Mesenchymal stem cell (in vitro differentiated cells and primary cell): Measurements from ENCODE around the gene TCN1.

Experiments
- DNase-seq: peaks from one replicate; pipeline ENCODE4 v3.0.0-alpha.2; 2013
- H2AFZ ChIP-seq: one replicate; pipeline ENCODE4 v1.6.1; 2013; ENCODE audit warnings: low read depth, mild to moderate bottlenecking, control low read depth, inconsistent platforms, low read length, moderate library complexity
- H2AK5ac ChIP-seq: 2 replicates; pipeline ENCODE4 v1.6.1; 2013; ENCODE audit warnings: low read length, moderate library complexity, mild to moderate bottlenecking, inconsistent platforms; ENCODE audit not compliant: severe bottlenecking
- H2BK120ac ChIP-seq: one replicate; pipeline ENCODE4 v1.6.1; 2013; ENCODE audit warnings: low read depth, mild to moderate bottlenecking, inconsistent platforms, low read length, moderate library complexity
- H2BK12ac ChIP-seq, 2 experiments: one replicate each; pipeline ENCODE4 v1.6.1; 2013; ENCODE audit warnings: inconsistent platforms in 2 of 2, low read length in 2 of 2, mild to moderate bottlenecking in 2 of 2, moderate library complexity in 2 of 2, control low read depth in 1 of 2
- H2BK15ac ChIP-seq: one replicate; pipeline ENCODE4 v1.6.1; 2013; ENCODE audit warnings: mild to moderate bottlenecking, low read depth, inconsistent platforms; ENCODE audit not compliant: poor library complexity, severe bottlenecking
- H2BK5ac ChIP-seq: 2 replicates; pipeline ENCODE4 v1.6.1; 2013; ENCODE audit warnings: low read depth, mild to moderate bottlenecking, low read length, control low read depth, inconsistent platforms; ENCODE audit not compliant: poor library complexity, severe bottlenecking
- H3K14ac ChIP-seq, 2 experiments: one replicate each; pipeline ENCODE4 v1.6.1; 2013; ENCODE audit warnings: inconsistent platforms in 2 of 2, low read length in 2 of 2, control low read depth in 1 of 2, mild to moderate bottlenecking in 1 of 2, moderate library complexity in 1 of 2
- H3K18ac ChIP-seq, 2 experiments: one replicate each; pipeline ENCODE4 v1.6.1; 2013; ENCODE audit warnings: inconsistent platforms in 2 of 2, low read length in 2 of 2, control low read depth in 1 of 2, low read depth in 1 of 2, mild to moderate bottlenecking in 1 of 2
- H3K23ac ChIP-seq, 2 experiments: one replicate each; pipeline ENCODE4 v1.6.1; 2013; ENCODE audit warnings: inconsistent platforms in 2 of 2, low read length in 2 of 2, mild to moderate bottlenecking in 2 of 2, moderate library complexity in 2 of 2, control low read depth in 1 of 2
- H3K27ac ChIP-seq: 2 replicates; pipeline ENCODE4 v1.5.1; 2013; ENCODE audit warnings: mild to moderate bottlenecking, moderate library complexity, low read length, control low read depth, inconsistent platforms; ENCODE audit not compliant: poor library complexity, severe bottlenecking
- H3K27me3 ChIP-seq, 2 experiments: 2 replicates each; pipeline versions ENCODE4 v1.6.1 to v1.7.0; 2013; ENCODE audit warnings: low read length in 2 of 2, mild to moderate bottlenecking in 2 of 2, moderate library complexity in 2 of 2, control low read depth in 1 of 2, inconsistent platforms in 1 of 2; ENCODE audit not compliant: control insufficient read depth in 1 of 2, insufficient read depth in 1 of 2
- H3K36me3 ChIP-seq, 2 experiments: 2 replicates each; pipeline versions ENCODE4 v1.6.1 to v1.7.0; 2013; ENCODE audit warnings: low read length in 2 of 2, control low read depth in 1 of 2, inconsistent platforms in 1 of 2, low read depth in 1 of 2, mild to moderate bottlenecking in 1 of 2; ENCODE audit not compliant: insufficient read depth in 2 of 2, control insufficient read depth in 1 of 2
- H3K4ac ChIP-seq, 2 experiments: one replicate each; pipeline ENCODE4 v1.6.1; 2013; ENCODE audit warnings: inconsistent platforms in 2 of 2, low read length in 2 of 2, mild to moderate bottlenecking in 2 of 2, moderate library complexity in 2 of 2, control low read depth in 1 of 2, low read depth in 1 of 2
- H3K4me1 ChIP-seq: 2 replicates; pipeline ENCODE4 v1.6.1; 2013; ENCODE audit warnings: low read depth, low read length, control low read depth; ENCODE audit not compliant: control insufficient read depth, insufficient read depth
- H3K4me2 ChIP-seq: 2 replicates; pipeline ENCODE4 v1.6.1; 2013; ENCODE audit warnings: low read length, mild to moderate bottlenecking, inconsistent platforms; ENCODE audit not compliant: poor library complexity, severe bottlenecking
- H3K4me3 ChIP-seq, 2 experiments: 2 replicates each; pipeline versions ENCODE4 v1.5.1 to v1.7.0; 2013; ENCODE audit warnings: low read length in 2 of 2, mild to moderate bottlenecking in 2 of 2, control low read depth in 1 of 2, low read depth in 1 of 2; ENCODE audit not compliant: insufficient read depth in 1 of 2
- H3K79me1 ChIP-seq: replicated peaks from 2 replicates; pipeline ENCODE4 v1.6.1; 2013; ENCODE audit warnings: mild to moderate bottlenecking, control low read depth, low read length, inconsistent platforms; ENCODE audit not compliant: poor library complexity, severe bottlenecking
- H3K9ac ChIP-seq: 2 replicates; pipeline ENCODE4 v1.7.0; 2013; ENCODE audit warnings: mild to moderate bottlenecking, low read length, moderate library complexity
- H3K9me3 ChIP-seq: 2 replicates; pipeline ENCODE4 v1.7.0; 2013; ENCODE audit warnings: mild to moderate bottlenecking, low read length; ENCODE audit not compliant: control insufficient read depth
- H4K8ac ChIP-seq: one replicate; pipeline ENCODE4 v1.6.1; 2013; ENCODE audit warnings: inconsistent platforms, mild to moderate bottlenecking, low read length, moderate library complexity
- H4K91ac ChIP-seq: one replicate; pipeline ENCODE4 v1.6.1; 2013; ENCODE audit warnings: mild to moderate bottlenecking, low read length, inconsistent platforms
- WGBS: methylation state at CpG from one replicate; pipeline ENCODE4 v1.1.7; 2013; ENCODE audit warnings: mixed read lengths; 5-methylcytosine and 5-hydroxymethylcytosine counted together

Gene TCN1

DNA sequence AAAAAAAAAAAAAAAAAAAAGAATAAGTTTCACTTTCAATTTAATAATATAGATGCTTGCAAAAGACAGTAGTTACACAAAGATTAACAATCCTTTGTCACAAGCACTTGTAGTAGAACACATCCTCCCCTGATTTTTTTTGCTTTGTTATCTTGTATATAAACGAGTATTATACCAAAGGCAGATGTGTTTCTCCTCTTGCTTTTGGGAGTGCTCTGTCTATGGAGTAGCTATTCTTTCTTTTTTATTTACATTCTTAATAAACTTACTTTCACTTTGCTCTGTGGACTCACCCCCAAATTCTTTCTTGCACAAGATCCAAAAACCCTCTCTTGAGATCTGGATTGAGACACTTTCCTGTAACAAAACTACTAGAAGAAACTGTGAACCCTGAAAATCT, 52.3 kb downstream of the TCN1 start:
- Histone ChIP-seq H3K79me1 (peaks cover 4% of the 10 kb centered on the region), H2BK15ac (no peak overlapping the region), H3K4me1 (no peaks in the 10 kb centered on the region), H3K9me3 (no peaks in the 10 kb centered on the region), H2BK5ac (no peak overlapping the region), H3K18ac (no peak overlapping the region), H3K36me3 (peaks cover 0 to under 1% of the 10 kb centered on the region in 2 experiments), H2AFZ (no peak overlapping the region), H3K14ac (no peak overlapping the region), H3K9ac (peak overlapping the region; percentile 47), H3K23ac (no peak overlapping the region), H2BK12ac (no peak overlapping the region), H4K8ac (no peak overlapping the region), H3K4ac (no peak overlapping the region), H3K27ac (no peak overlapping the region), H3K27me3 (no peaks in the 10 kb centered on the region), H4K91ac (no peak overlapping the region), H2AK5ac (no peak overlapping the region), H3K4me2 (no peak overlapping the region), H2BK120ac (no peak overlapping the region), H3K4me3 (peak overlapping the region in 1 of 2 experiments; percentile 37)
- peak; percentile 14 for DNase-seq
- no CpG with 5 or more reads among the region's 1 CpG for WGBS

DNA sequence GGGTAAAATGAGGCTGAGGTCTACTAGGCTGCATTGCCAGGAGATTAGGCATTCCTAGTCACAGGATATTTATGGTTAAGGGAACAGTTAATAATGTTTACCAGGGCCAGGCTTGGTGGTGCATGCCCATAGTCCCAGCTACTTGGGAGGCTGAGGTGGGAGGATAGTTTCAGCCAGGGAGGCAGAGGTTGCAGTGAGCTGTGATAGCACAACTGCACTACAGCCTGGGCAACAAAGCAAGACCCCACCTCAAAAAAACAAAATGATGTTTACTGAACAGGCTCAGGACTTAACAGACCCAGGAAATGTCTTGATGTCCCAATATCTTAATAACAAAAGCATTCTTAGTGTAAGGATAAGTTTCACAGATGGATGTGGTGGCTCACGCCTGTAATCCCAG, 52.9 kb downstream of the TCN1 start:
- no peaks in the 10 kb centered on the region for H3K4me1 ChIP-seq
- no peak overlapping the region for H2BK120ac ChIP-seq
- H3K27me3 ChIP-seq: no peaks in the 10 kb centered on the region
- H3K27ac ChIP-seq: no peak overlapping the region
- H2BK5ac ChIP-seq: no peak overlapping the region
- no peak overlapping the region for H3K9ac ChIP-seq
- no peak overlapping the region for H3K14ac ChIP-seq
- peaks cover 0 to 7% of the 10 kb centered on the region in 2 experiments for H3K36me3 ChIP-seq
- DNase-seq: no peak
- no peak overlapping the region for H4K91ac ChIP-seq
- WGBS: 90% methylated on average over 1 of the region's 1 CpG
- H3K4me2 ChIP-seq: no peak overlapping the region
- H2BK12ac ChIP-seq: no peak overlapping the region
- H3K23ac ChIP-seq: no peak overlapping the region
- peaks cover 4% of the 10 kb centered on the region for H3K79me1 ChIP-seq
- no peak overlapping the region for H3K4me3 ChIP-seq
- H4K8ac ChIP-seq: no peak overlapping the region
- H3K9me3 ChIP-seq: no peaks in the 10 kb centered on the region
- no peak overlapping the region for H3K4ac ChIP-seq
- no peak overlapping the region for H2AK5ac ChIP-seq
- H2BK15ac ChIP-seq: no peak overlapping the region
- H3K18ac ChIP-seq: no peak overlapping the region
- H2AFZ ChIP-seq: no peak overlapping the region

DNA sequence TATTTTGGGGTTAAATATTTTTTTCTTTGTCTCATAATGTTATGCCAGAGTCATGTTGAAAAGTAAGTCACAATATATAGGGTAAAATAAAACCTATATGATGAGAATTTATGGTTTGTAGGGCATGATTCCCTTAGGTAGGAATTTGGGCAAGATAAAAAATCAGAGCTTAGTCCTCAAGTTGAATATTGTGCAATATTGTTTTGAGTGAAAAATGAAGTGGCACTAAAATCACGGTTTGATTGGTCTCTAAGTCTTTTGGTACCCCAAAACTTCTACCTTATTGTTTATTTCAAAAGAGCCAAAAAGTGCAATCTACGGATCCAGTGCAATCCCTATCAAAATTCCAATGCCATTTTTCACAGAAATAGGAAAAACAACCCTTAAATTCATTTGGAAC, 54.1 kb downstream of the TCN1 start:
- peaks cover 0 to 19% of the 10 kb centered on the region in 2 experiments for H3K36me3 ChIP-seq
- H2BK12ac ChIP-seq: no peak overlapping the region
- no peak overlapping the region for H3K4me2 ChIP-seq
- no peak overlapping the region for H3K14ac ChIP-seq
- H3K23ac ChIP-seq: no peak overlapping the region
- no peak overlapping the region for H2BK15ac ChIP-seq
- no peaks in the 10 kb centered on the region for H3K27me3 ChIP-seq
- H4K8ac ChIP-seq: no peak overlapping the region
- no peak overlapping the region for H3K27ac ChIP-seq
- no peak overlapping the region for H3K4me3 ChIP-seq
- H3K4me1 ChIP-seq: no peaks in the 10 kb centered on the region
- no peak overlapping the region for H3K4ac ChIP-seq
- no peak overlapping the region for H2BK5ac ChIP-seq
- DNase-seq: no peak
- no peaks in the 10 kb centered on the region for H3K9me3 ChIP-seq
- no peak overlapping the region for H2BK120ac ChIP-seq
- H3K18ac ChIP-seq: no peak overlapping the region
- H3K9ac ChIP-seq: no peak overlapping the region
- H2AK5ac ChIP-seq: no peak overlapping the region
- WGBS: 91% methylated on average over 2 of the region's 2 CpGs
- peaks cover 4% of the 10 kb centered on the region for H3K79me1 ChIP-seq
- H2AFZ ChIP-seq: no peak overlapping the region
- H4K91ac ChIP-seq: no peak overlapping the region

DNA sequence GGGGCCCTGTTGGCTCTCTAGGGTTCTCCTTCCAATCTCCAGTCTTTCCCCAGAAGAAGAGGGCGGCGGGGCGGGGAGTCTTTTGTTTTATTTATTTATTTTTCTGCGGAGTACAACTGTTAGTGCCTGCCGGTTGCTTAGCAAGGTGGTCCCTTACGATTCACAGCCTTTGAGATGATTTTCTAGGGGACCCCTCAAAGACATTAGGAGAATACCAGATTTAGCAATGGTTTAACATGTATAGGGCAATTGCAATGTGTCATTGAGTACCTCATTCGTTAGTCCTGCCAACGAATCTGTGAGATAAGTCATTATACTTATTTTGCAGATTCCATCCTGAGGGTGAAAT, 55.4 kb downstream of the TCN1 start:
- Histone ChIP-seq H3K79me1 (peaks cover 15% of the 10 kb centered on the region), H3K36me3 (peaks cover 9 to 32% of the 10 kb centered on the region in 2 experiments), H3K9ac (peak overlapping the region; percentile 97), H2BK120ac (peak overlapping the region; percentile 27), H4K8ac (no peak overlapping the region), H3K27ac (peak overlapping the region; percentile 45), H3K4me3 (peak overlapping the region; percentile 82 to 97), H3K9me3 (no peaks in the 10 kb centered on the region), H4K91ac (no peak overlapping the region), H3K23ac (no peak overlapping the region), H2BK12ac (no peak overlapping the region), H3K4ac (no peak overlapping the region), H3K4me2 (peak overlapping the region; percentile 92), H3K4me1 (no peaks in the 10 kb centered on the region), H3K18ac (no peak overlapping the region), H2AFZ (no peak overlapping the region), H2BK15ac (no peak overlapping the region), H2BK5ac (no peak overlapping the region), H3K27me3 (no peaks in the 10 kb centered on the region), H3K14ac (no peak overlapping the region), H2AK5ac (no peak overlapping the region)
- DNase-seq: no peak
- WGBS: 26% methylated on average over 5 of the region's 8 CpGs
